CD4-positive, alpha-beta T cell (primary cell): ENCODE data around the gene FUBP1. TPM values are rescaled to one million over a fixed set of nuclear protein-coding genes. Genes with fewer than 3 reads are reported as not detected.

ENCODE experiments used
- ATAC-seq: fragments of 200-7000 bp; cut with Tn5 transposase; one replicate; pipeline ENCODE4 v1.10.0; 2022; ENCODE audit warnings: mild to moderate bottlenecking; ENCODE audit not compliant: poor library complexity
- CTCF ChIA-PET: fragments of 350-600 bp; sonication (Branson Sonifier 250); formaldehyde crosslinking; loops from one replicate; lab custom pipeline; 2021; ENCODE audit warnings: antibody characterized with exemption, inconsistent platforms; lab: Charles Lee
- POLR2A ChIA-PET: fragments of 350-600 bp; sonication (Branson Sonifier 250); formaldehyde crosslinking; loops from one replicate; lab custom pipeline; 2021; ENCODE audit warnings: antibody characterized with exemption, inconsistent platforms; lab: Charles Lee
- DNase-seq, 14 experiments: peaks; one replicate each; pipeline ENCODE4 v3.0.0-alpha.2; 2013 to 2020; ENCODE audit warnings: mixed read lengths in 2 of 14
- H3K27ac ChIP-seq, 2 donors: one replicate each; pipeline versions ENCODE4 v1.5.1 to v1.7.0; 2013; ENCODE audit warnings: low read length in 2 of 2, low read depth in 1 of 2, mild to moderate bottlenecking in 1 of 2
- H3K27me3 ChIP-seq, 2 experiments: 1 replicate in 1 of 2; 2 replicates in 1 of 2; pipeline versions ENCODE4 v1.6.1 to v1.7.0; 2013; ENCODE audit warnings: low read length in 2 of 2, control low read depth in 1 of 2, mild to moderate bottlenecking in 1 of 2, moderate library complexity in 1 of 2; ENCODE audit not compliant: insufficient read depth in 2 of 2, control insufficient read depth in 1 of 2
- H3K36me3 ChIP-seq: one replicate; pipeline ENCODE4 v1.6.1; 2013; ENCODE audit warnings: low read length, control low read depth; ENCODE audit not compliant: insufficient read depth
- H3K4me1 ChIP-seq: one replicate; pipeline ENCODE4 v1.6.1; 2013; ENCODE audit warnings: low read length, control low read depth; ENCODE audit not compliant: insufficient read depth
- H3K4me3 ChIP-seq: one replicate; pipeline ENCODE4 v1.5.1; 2013; ENCODE audit warnings: mild to moderate bottlenecking, low read length, moderate library complexity
- H3K9me3 ChIP-seq, 2 experiments: 1 replicate in 1 of 2; 2 replicates in 1 of 2; pipeline versions ENCODE4 v1.6.1 to v1.7.0; 2013; ENCODE audit warnings: low read length in 2 of 2, mild to moderate bottlenecking in 2 of 2, control low read depth in 1 of 2, moderate library complexity in 1 of 2; ENCODE audit not compliant: control insufficient read depth in 1 of 2, insufficient read depth in 1 of 2
- H3K27ac Mint-ChIP-seq: one replicate; pipeline ENCODE4 v1.8.0; 2020; ENCODE audit warnings: mixed read lengths
- H3K27me3 Mint-ChIP-seq: one replicate; pipeline ENCODE4 v1.8.0; 2021; ENCODE audit warnings: mixed read lengths
- H3K36me3 Mint-ChIP-seq: one replicate; pipeline ENCODE4 v1.8.0; 2021; ENCODE audit warnings: low read depth, mixed read lengths
- H3K4me1 Mint-ChIP-seq: one replicate; pipeline ENCODE4 v1.8.0; 2021; ENCODE audit warnings: low read depth, mixed read lengths
- H3K4me3 Mint-ChIP-seq: one replicate; pipeline ENCODE4 v1.8.0; 2020; ENCODE audit warnings: mild to moderate bottlenecking, mixed read lengths
- H3K9me3 Mint-ChIP-seq: one replicate; pipeline ENCODE4 v1.8.0; 2020; ENCODE audit warnings: mixed read lengths
- intact Hi-C, 2 experiments: fragments of 100-400 bp; cut with DNase I in 1 of 2; cut with micrococcal nuclease in 1 of 2; formaldehyde crosslinking; loops; one replicate each; pipeline versions ENCODE4 v1.15.1 to v1.9.0; 2023 to 2025; cut with DNase I, micrococcal nuclease
- total RNA-seq, 174 experiments: library from RNA in 2 of 174; stranded (reverse) in 2 of 174; gene quantifications; one replicate each; pipeline ENCODE4 v1.2.3 and lab custom pipeline; 2021 to 2026
- TF ChIP-seq, protein P1 (sequence below): fragments of 200-600 bp; IDR thresholded peaks from one replicate; pipeline ENCODE4 v1.8.0; 2022; ENCODE audit warnings: antibody characterized with exemption, mild to moderate bottlenecking

FUBP1 gene
- total RNA-seq, 2 experiments from 2014 or later = 196 to 202 TPM

DNA sequence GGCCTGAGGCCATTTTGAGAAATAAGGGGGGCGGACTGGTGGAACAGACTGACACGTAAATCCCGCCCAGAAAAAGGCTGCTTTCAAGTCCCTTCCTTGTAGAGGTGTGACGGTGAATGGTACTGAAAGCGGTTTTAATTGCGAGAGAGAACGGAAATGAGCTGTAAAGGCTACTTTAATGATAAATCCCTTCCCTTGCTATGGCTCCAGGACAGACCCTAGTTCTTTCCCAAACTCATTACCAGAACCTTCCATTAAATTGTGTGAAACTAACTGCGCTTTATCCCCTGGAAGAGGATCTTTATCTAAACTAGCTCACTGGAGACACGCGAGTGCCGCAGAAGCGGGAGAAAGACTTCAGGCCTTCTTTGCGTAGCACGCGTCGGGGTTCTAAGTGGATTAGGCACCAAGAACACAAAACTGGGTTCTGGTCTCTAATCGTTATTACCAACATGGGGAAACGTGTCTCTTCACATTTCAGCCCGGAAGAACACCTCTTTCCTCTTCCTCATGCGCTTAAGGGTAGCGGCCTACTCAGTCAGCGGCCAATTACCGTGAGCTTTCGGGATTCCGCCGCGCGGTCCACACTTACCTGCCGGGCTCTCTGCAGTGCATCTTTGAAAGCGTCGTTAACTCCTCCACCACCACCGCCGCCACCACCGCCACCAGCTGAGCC, 441 bp downstream of the FUBP1 start:
- POLR2A ChIA-PET = interaction anchor here (0.6 to 8.1 kb wide), 29 partner anchors 10 to 1711 kb away, joined by 3 to 419 read pairs (median 5); partner anchors contain the start of genes DNAJB4, GIPC2, IFI44 and MIGA1
- H3K27ac ChIP-seq = peak overlapping the region; percentile 99
- peaks cover 39% of the 10 kb centered on the region for H3K4me1 ChIP-seq
- peaks cover 23% of the 10 kb centered on the region for H3K36me3 ChIP-seq
- H3K27me3 Mint-ChIP-seq = no peaks in the 10 kb centered on the region
- no peak overlapping the region for H3K4me3 Mint-ChIP-seq
- TF ChIP-seq, protein P1, sequence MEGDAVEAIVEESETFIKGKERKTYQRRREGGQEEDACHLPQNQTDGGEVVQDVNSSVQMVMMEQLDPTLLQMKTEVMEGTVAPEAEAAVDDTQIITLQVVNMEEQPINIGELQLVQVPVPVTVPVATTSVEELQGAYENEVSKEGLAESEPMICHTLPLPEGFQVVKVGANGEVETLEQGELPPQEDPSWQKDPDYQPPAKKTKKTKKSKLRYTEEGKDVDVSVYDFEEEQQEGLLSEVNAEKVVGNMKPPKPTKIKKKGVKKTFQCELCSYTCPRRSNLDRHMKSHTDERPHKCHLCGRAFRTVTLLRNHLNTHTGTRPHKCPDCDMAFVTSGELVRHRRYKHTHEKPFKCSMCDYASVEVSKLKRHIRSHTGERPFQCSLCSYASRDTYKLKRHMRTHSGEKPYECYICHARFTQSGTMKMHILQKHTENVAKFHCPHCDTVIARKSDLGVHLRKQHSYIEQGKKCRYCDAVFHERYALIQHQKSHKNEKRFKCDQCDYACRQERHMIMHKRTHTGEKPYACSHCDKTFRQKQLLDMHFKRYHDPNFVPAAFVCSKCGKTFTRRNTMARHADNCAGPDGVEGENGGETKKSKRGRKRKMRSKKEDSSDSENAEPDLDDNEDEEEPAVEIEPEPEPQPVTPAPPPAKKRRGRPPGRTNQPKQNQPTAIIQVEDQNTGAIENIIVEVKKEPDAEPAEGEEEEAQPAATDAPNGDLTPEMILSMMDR = no peak
- H3K9me3 Mint-ChIP-seq = no peaks in the 10 kb centered on the region
- intact Hi-C loops = loop anchor here (1.0 to 10.0 kb wide), 5 partner anchors 8 to 294 kb away; partner anchors contain the start of genes MIGA1 (in 1 of the 2), USP33 (in 1 of the 2) and ZZZ3 (in 1 of the 2)
- H3K27ac Mint-ChIP-seq = no peak overlapping the region
- no peaks in the 10 kb centered on the region for H3K9me3 ChIP-seq
- no peaks in the 10 kb centered on the region for H3K27me3 ChIP-seq
- peaks cover 30% of the 10 kb centered on the region for H3K36me3 Mint-ChIP-seq
- DNase-seq (peak; percentile 46 to 95 (median 64)), ATAC-seq (peak; percentile 55)
- CTCF ChIA-PET = interaction anchor here (0.8 to 3.1 kb wide), 4 partner anchors 14 to 295 kb away, joined by 3 to 19 read pairs (median 8); partner anchors contain the start of genes DNAJB4 and ZZZ3
- peak overlapping the region; percentile 82 for H3K4me3 ChIP-seq
- H3K4me1 Mint-ChIP-seq = peaks cover 41% of the 10 kb centered on the region

DNA sequence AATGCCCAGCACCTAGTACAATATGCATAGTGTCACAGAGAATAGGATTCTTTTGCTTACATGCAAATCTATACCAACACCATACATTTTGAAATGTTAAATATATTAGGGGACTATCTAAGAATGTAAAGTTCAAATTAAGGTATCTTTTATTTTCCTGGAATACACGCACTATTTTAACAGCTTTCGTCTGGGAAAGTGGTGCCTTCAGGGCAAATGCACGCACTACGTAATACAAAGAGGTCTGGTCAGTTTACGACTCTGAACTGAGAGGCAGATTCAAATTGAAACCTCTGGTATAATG, 931 bp downstream of the FUBP1 start:
- peaks cover 43% of the 10 kb centered on the region for H3K4me1 Mint-ChIP-seq
- no peak for DNase-seq
- no peak overlapping the region for H3K27ac Mint-ChIP-seq
- no peaks in the 10 kb centered on the region for H3K27me3 ChIP-seq
- peaks cover 42% of the 10 kb centered on the region for H3K4me1 ChIP-seq
- no peaks in the 10 kb centered on the region for H3K9me3 Mint-ChIP-seq
- ChIA-PET CTCF (interaction anchor here (0.8 to 3.1 kb wide), 4 partner anchors 13 to 295 kb away, joined by 3 to 19 read pairs (median 8); partner anchors contain the start of genes DNAJB4 and ZZZ3), POLR2A (interaction anchor here (0.9 to 8.1 kb wide), 19 partner anchors 11 to 1710 kb away, joined by 3 to 419 read pairs (median 8); partner anchors contain the start of genes DNAJB4, GIPC2, IFI44 and MIGA1)
- no peak overlapping the region for H3K4me3 Mint-ChIP-seq
- no peaks in the 10 kb centered on the region for H3K27me3 Mint-ChIP-seq
- ATAC-seq = no peak
- peak overlapping the region; percentile 82 for H3K4me3 ChIP-seq
- H3K27ac ChIP-seq = peak overlapping the region; percentile 99
- H3K36me3 Mint-ChIP-seq = peaks cover 33% of the 10 kb centered on the region
- no peaks in the 10 kb centered on the region for H3K9me3 ChIP-seq
- TF ChIP-seq, protein P1 = no peak
- H3K36me3 ChIP-seq = peaks cover 23% of the 10 kb centered on the region
- intact Hi-C loops = loop anchor here (1.0 to 10.0 kb wide), 6 partner anchors 8 to 293 kb away; partner anchors contain the start of genes MIGA1 (in 1 of the 2), USP33 (in 1 of the 2) and ZZZ3 (in 1 of the 2)

DNA sequence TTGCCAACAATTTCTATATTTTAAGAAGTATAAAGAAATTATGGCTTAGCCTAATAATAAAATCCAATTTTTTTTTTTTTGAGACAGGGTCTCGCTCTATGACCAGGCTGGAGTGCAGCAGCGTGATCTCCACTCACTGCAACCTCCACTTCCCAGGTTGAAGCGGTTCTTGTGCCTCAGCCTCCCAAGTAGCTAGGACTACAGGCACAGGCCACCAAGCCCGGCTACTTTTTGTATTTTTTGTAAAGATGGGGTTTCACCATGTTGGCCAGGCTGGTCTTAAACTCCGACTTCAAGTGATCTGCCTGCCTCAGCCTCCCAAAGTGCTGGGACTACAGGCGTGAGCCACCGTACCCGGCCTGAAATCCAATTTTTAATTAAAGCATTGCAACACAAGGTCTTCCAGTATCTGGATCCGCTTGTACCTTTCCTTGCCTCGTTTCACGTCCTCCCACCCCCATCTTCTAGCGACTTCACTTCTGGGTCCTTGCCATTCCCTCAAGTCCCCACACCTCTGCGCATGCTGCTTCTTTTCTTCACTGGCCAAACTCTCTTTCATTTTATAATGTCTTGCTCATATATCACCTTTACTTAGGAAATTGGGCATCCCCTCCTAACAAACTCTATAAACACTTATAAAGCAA, 2.3 kb downstream of the FUBP1 start:
- peak in 3 of 14 experiments; percentile 13 to 35 (median 17) for DNase-seq
- Mint-ChIP-seq H3K27ac (no peak overlapping the region), H3K4me1 (peaks cover 52% of the 10 kb centered on the region), H3K4me3 (no peak overlapping the region), H3K27me3 (no peaks in the 10 kb centered on the region), H3K36me3 (peaks cover 42% of the 10 kb centered on the region), H3K9me3 (no peaks in the 10 kb centered on the region)
- intact Hi-C loops = loop anchor here (2.0 to 10.0 kb wide), 4 partner anchors 199 to 292 kb away; partner anchors contain the start of genes MIGA1 (in 1 of the 2), USP33 (in 1 of the 2) and ZZZ3 (in 1 of the 2)
- Histone ChIP-seq H3K9me3 (no peaks in the 10 kb centered on the region), H3K27me3 (no peaks in the 10 kb centered on the region), H3K4me1 (peaks cover 50% of the 10 kb centered on the region), H3K27ac (peak overlapping the region; percentile 33 to 99), H3K4me3 (peak overlapping the region; percentile 82), H3K36me3 (peaks cover 23% of the 10 kb centered on the region)
- no peak for ATAC-seq
- ChIA-PET POLR2A (interaction anchor here (0.8 to 8.1 kb wide), 4 partner anchors 10 to 28 kb away, joined by 3 to 419 read pairs (median 37); partner anchors contain the start of gene DNAJB4), CTCF (interaction anchor here (0.6 kb wide), 1 partner anchor 180 kb away, joined by 3 read pairs; no protein-coding TSS in a partner anchor)
- TF ChIP-seq, protein P1 = no peak
